GM18861 (cell line): Measurements from ENCODE around the gene VTI1A.
A peak's percentile ranks its signal among the peaks of the same experiment; 100 is the strongest.
"Not testable (repeated sequence)": the region's sequence is repeated elsewhere in the genome, so short reads cannot be mapped to it uniquely, and the experiment has no call there.

Experiments
- ATAC-seq: cut with Tn5 transposase; IDR thresholded peaks from one replicate; pipeline ENCODE4 v1.9.1; 2021; ENCODE audit not compliant: unreplicated experiment

VTI1A gene

DNA sequence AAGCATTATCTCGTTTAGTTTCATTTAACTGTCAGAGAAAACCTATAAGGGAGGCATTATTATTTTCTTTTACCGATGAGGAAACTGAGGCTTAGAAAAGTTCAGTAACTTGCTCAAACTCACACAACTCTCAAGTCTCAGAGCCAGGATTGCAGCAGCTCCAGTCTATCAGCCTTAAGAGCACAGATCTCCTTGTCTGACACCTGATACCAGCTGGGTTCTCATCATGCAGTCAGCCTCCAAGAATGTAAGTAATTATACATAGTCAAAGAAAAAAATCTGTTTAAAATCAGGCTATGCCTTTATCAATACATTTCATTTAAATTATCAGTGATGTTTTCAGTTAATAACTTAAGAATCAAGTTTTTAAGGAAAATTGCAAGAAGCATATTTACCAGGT, 266.4 kb downstream of the VTI1A start:
- ATAC-seq = no peak

DNA sequence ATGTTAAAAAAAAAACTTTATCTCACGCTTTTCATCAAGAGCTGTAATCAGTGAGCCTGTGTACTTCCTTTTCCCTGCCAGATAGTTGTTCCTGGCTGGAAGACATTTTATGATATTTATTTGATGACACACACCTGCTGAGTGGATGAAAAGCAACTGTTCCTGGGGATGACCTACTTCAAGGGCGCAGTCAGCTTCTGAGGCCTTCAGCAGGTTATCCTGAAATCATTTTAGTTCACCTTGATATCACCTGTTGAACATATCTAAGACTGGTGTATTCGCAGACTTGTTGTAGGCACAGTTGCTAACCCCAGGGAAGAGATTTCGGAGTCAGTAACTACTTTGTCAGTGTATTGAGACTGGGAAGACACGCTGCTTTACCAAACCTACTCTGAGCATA, 268.6 kb downstream of the VTI1A start:
- ATAC-seq = no peak

GRCh38 chr10:112716076-112716475, 269.1 kb downstream of the VTI1A start:
- no peak for ATAC-seq

GRCh38 chr10:112716924-112717413, 270.0 kb downstream of the VTI1A start:
- no peak for ATAC-seq

DNA sequence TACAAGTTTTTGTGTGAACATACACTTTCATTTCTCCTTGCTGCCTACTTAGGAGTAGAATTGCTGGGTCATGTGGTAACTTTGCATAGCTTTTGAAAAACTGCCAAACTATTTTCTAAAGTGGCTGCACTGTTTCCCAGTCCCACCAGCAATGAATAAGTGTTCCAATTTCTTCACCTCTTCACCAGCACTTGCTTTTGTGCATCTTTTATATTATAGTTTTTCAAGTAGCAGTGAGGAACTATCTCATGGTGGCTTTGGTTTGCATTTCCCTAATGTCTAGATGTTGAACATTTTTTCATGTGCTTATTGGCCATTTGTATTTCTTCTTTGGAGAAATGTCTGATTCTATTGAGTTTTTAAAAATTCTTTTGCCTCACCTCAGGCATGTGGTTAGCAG, 273.2 kb downstream of the VTI1A start:
- ATAC-seq = no peak

GRCh38 chr10:112721080-112721698, 274.2 kb downstream of the VTI1A start:
- ATAC-seq = peak; percentile 87

DNA sequence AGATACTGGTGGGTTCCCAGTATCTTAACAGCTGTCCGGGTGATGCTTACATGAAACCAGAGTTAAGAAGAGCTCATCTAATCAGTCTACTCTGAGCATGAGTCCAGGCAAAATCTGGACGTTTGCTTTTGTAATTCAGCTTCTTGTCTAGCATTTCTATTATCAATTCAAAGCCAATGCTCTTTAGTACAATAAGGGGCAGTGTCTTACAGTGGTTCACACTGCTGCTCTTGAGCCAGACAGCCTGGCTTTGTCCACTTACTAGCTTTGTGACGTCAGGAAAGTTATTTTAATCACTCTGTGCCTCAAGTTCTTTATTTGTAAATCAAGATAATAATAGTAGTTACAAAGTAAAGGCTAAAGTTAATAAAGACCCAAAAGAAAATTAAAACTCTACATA, 275.7 kb downstream of the VTI1A start:
- no peak for ATAC-seq

DNA sequence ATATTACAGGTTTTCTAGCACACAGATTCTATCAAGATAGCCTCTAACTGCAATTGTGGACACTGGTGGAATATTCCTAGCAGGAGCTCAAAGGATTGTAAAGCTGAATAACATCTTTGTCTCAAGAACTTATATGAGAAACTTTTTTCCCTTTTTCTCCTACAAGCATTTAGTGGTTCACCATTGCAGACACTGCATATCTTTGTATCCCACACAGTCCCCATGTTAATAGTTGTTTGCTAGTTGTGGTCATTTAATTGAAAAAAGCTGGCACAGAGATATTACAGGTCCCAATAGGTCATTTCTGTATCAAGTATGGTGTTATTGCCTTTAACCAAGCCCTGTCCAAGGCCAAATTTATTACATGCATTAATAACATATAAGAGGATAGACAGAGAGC, 276.9 kb downstream of the VTI1A start:
- no peak for ATAC-seq

- no peak for ATAC-seq
Measured at GRCh38 chr10:112724404-112724991, 277.5 kb downstream of the VTI1A start.

GRCh38 chr10:112728118-112728883, 281.3 kb downstream of the VTI1A start:
- no peak for ATAC-seq

- peak; percentile 70 for ATAC-seq
Measured at GRCh38 chr10:112728997-112729396, 282.0 kb downstream of the VTI1A start.

DNA sequence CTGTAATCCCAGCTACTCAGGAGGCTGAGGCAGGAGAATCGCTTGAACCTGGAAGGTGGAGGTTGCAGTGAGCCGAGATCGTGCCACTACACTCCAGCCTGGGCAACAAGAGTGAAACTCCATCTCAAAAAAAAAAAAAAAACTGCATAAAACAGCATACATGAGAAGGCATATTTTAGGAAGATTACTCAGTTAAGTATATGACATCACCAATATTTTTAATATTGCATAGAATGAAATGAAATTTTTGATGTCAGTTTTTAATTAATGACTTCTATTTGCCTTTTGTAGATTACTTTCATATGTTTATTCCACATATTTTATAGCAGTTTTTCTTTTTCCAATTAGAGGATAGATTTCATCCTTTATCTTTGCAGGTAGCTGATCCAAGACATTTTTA, 284.4 kb downstream of the VTI1A start:
- ATAC-seq = not testable (repeated sequence)

- ATAC-seq = no peak
Measured at GRCh38 chr10:112732277-112732921, 285.4 kb downstream of the VTI1A start.

- no peak for ATAC-seq
Measured at GRCh38 chr10:112735041-112735695, 288.2 kb downstream of the VTI1A start.

- ATAC-seq = no peak
Measured at GRCh38 chr10:112738606-112739591, 291.9 kb downstream of the VTI1A start.

DNA sequence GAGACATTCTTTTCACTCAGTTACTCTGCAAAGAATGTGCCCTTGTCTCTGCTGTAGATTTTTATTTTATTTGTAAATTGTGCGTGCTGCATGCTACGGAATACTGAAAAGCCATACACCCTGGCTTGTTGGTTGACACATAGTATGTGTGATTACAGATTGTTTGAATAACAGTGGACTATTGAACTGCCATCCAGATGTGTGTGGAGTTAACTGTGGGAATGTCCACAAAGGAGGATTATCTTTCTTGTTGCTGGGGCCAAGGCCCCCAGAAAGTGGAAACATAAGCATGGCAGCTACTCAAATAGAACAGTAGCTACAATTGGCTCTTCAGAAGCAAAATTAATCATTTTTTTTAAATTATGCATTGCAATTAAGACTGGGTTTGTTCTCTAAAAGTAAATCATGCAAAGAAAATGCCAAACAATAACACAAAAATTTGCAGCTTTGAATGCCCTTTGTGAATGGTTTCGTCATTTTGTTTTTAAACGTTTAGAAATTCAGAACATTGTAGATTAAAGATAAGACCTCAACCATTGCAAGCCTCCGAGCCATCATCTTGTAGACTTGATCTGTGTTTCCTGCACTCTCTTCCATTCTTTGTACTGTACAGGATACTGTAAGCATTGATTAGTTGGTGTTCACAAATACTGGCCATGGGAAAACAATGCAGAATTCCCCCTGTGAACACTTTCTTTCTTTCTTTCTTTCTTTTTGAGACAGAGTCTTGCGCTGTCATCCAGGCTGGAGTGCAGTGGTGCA, 292.8 kb downstream of the VTI1A start:
- no peak for ATAC-seq

- ATAC-seq = no peak
Measured at GRCh38 chr10:112741830-112742402, 294.9 kb downstream of the VTI1A start.

GRCh38 chr10:112744181-112745096, 297.4 kb downstream of the VTI1A start:
- no peak for ATAC-seq
